ENCODE measurements around the gene CLRN2. TPM values are rescaled to one million over a fixed set of nuclear protein-coding genes. Genes with fewer than 3 reads are reported as not detected.

CLRN2 gene
- total RNA-seq, 1 experiment from 2014 or later = not detected

DNA sequence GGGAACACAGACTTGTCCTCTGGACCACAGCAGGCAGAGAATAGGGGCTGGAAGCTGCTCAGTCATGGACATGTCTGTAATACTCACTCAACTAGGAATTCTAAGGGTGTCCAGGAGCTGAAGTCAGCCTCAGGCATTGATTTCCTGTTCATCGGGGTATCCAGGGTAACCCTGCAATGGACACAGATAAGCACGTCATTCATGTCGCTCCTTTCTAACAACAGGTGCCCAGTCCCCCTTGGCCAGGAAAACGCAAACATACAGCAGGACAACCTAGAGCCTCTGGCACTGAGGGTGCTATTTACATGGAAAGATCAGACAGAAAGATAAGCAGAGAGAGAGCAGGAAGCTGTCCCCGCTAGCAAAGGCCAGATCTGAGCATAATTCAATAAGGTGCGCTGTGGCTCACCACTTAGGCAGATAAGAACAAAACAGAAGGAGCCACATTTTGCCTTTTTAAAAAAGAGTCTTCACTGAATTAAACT, 24.3 kb upstream of the CLRN2 start:
- no peak overlapping the region for H3K4me3 Mint-ChIP-seq
- no peaks in the 10 kb centered on the region for H3K27me3 Mint-ChIP-seq (ENCODE audit: low read depth)
- H3K9me3 Mint-ChIP-seq = no peaks in the 10 kb centered on the region
- TF ChIP-seq, protein P1, sequence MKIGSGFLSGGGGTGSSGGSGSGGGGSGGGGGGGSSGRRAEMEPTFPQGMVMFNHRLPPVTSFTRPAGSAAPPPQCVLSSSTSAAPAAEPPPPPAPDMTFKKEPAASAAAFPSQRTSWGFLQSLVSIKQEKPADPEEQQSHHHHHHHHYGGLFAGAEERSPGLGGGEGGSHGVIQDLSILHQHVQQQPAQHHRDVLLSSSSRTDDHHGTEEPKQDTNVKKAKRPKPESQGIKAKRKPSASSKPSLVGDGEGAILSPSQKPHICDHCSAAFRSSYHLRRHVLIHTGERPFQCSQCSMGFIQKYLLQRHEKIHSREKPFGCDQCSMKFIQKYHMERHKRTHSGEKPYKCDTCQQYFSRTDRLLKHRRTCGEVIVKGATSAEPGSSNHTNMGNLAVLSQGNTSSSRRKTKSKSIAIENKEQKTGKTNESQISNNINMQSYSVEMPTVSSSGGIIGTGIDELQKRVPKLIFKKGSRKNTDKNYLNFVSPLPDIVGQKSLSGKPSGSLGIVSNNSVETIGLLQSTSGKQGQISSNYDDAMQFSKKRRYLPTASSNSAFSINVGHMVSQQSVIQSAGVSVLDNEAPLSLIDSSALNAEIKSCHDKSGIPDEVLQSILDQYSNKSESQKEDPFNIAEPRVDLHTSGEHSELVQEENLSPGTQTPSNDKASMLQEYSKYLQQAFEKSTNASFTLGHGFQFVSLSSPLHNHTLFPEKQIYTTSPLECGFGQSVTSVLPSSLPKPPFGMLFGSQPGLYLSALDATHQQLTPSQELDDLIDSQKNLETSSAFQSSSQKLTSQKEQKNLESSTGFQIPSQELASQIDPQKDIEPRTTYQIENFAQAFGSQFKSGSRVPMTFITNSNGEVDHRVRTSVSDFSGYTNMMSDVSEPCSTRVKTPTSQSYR (CRISPR knock-in tag; IDR thresholded peaks at IDR 0.05) = no peak
- ChIA-PET POLR2A (no interaction called here), CTCF (no interaction called here)
- peaks cover 16% of the 10 kb centered on the region for H3K4me1 Mint-ChIP-seq
- no peak overlapping the region for H3K27ac Mint-ChIP-seq
- peaks cover 37% of the 10 kb centered on the region for H3K36me3 Mint-ChIP-seq
- ATAC-seq = no peak
- DNase-seq (ENCODE audit: low spot score) = no peak

DNA sequence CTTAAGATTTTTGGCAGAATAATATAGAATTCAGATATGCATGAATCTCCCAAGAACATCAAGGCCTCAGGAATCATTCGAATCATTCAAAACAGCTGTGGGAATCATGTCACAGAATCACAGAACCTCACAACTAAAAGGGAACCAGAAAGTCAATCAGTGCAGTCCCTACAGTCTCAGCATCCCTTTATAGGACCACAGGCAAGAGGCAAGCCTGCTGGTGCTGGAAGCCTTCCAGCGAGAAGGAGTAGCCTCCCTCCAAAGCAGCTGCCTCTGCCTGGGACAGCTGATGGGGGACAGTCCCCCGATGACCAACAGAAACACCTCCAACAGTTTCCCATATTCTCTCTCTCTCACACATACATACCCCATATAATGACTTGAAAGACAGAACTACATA, 23.8 kb upstream of the CLRN2 start:
- Mint-ChIP-seq H3K4me1 (peaks cover 16% of the 10 kb centered on the region), H3K27me3 (ENCODE audit: low read depth) (no peaks in the 10 kb centered on the region), H3K9me3 (no peaks in the 10 kb centered on the region), H3K27ac (no peak overlapping the region), H3K4me3 (no peak overlapping the region), H3K36me3 (peaks cover 34% of the 10 kb centered on the region)
- DNase-seq (ENCODE audit: low spot score) (no peak), ATAC-seq (no peak)
- ChIA-PET CTCF (no interaction called here), POLR2A (no interaction called here)
- TF ChIP-seq ETV6 (CRISPR knock-in tag; IDR thresholded peaks at IDR 0.05) = no peak

DNA sequence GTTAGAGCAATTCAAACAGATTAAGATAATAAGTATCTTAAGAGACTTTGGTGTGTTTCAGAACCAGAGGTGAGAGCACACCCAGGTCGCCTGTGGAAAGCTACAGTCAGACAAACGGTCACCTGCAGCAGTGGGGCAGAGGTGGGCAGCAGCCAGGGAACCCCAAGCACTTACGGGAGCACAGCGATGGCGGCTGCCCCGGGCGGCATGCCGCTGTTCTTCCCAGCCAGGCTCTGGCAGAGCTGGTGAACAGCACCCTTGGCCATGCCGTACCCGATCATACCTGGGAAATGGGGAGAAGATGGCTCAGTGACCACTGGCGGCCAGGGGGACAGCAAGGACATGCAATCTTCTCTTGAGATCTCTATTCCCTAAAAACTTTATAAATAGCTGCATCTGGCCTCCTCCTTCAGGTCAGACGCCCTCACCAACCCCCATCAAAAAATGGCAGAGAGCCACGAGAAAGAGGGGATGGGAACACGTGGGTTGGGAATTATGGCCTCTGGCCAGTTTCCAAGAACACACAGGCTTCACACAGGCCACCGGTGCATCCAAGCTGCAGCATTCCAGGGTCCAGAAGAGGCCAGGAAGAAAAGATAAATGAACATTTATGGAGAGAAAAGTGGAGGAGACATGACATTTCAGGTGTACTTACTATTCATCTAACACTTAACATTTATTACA, 22.8 kb upstream of the CLRN2 start:
- Mint-ChIP-seq H3K4me3 (no peak overlapping the region), H3K27ac (no peak overlapping the region), H3K27me3 (ENCODE audit: low read depth) (no peaks in the 10 kb centered on the region), H3K4me1 (peaks cover 16% of the 10 kb centered on the region), H3K36me3 (peaks cover 25% of the 10 kb centered on the region), H3K9me3 (no peaks in the 10 kb centered on the region)
- ChIA-PET POLR2A (interaction anchor here (0.5 kb wide), 1 partner anchor 231 kb away, joined by 4 read pairs; no protein-coding TSS in a partner anchor), CTCF (no interaction called here)
- TF ChIP-seq, protein P2, sequence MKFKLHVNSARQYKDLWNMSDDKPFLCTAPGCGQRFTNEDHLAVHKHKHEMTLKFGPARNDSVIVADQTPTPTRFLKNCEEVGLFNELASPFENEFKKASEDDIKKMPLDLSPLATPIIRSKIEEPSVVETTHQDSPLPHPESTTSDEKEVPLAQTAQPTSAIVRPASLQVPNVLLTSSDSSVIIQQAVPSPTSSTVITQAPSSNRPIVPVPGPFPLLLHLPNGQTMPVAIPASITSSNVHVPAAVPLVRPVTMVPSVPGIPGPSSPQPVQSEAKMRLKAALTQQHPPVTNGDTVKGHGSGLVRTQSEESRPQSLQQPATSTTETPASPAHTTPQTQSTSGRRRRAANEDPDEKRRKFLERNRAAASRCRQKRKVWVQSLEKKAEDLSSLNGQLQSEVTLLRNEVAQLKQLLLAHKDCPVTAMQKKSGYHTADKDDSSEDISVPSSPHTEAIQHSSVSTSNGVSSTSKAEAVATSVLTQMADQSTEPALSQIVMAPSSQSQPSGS (CRISPR knock-in tag; IDR thresholded peaks at IDR 0.05; ENCODE audit: borderline replicate concordance, low read depth) = no peak
- TF ChIP-seq ZNF138 (CRISPR knock-in tag; conservative IDR thresholded peaks at IDR 0.05) = no peak
- TF ChIP-seq SMAD4 (CRISPR knock-in tag; IDR thresholded peaks at IDR 0.05) = no peak
- no peak for TF ChIP-seq RORB (CRISPR knock-in tag; IDR thresholded peaks at IDR 0.05)
- TF ChIP-seq, protein P3, sequence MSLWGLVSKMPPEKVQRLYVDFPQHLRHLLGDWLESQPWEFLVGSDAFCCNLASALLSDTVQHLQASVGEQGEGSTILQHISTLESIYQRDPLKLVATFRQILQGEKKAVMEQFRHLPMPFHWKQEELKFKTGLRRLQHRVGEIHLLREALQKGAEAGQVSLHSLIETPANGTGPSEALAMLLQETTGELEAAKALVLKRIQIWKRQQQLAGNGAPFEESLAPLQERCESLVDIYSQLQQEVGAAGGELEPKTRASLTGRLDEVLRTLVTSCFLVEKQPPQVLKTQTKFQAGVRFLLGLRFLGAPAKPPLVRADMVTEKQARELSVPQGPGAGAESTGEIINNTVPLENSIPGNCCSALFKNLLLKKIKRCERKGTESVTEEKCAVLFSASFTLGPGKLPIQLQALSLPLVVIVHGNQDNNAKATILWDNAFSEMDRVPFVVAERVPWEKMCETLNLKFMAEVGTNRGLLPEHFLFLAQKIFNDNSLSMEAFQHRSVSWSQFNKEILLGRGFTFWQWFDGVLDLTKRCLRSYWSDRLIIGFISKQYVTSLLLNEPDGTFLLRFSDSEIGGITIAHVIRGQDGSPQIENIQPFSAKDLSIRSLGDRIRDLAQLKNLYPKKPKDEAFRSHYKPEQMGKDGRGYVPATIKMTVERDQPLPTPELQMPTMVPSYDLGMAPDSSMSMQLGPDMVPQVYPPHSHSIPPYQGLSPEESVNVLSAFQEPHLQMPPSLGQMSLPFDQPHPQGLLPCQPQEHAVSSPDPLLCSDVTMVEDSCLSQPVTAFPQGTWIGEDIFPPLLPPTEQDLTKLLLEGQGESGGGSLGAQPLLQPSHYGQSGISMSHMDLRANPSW (CRISPR knock-in tag; conservative IDR thresholded peaks at IDR 0.05; ENCODE audit: low read depth) = no peak
- TF ChIP-seq, protein P4, sequence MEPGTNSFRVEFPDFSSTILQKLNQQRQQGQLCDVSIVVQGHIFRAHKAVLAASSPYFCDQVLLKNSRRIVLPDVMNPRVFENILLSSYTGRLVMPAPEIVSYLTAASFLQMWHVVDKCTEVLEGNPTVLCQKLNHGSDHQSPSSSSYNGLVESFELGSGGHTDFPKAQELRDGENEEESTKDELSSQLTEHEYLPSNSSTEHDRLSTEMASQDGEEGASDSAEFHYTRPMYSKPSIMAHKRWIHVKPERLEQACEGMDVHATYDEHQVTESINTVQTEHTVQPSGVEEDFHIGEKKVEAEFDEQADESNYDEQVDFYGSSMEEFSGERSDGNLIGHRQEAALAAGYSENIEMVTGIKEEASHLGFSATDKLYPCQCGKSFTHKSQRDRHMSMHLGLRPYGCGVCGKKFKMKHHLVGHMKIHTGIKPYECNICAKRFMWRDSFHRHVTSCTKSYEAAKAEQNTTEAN (CRISPR knock-in tag; IDR thresholded peaks at IDR 0.05) = no peak
- no peak for TF ChIP-seq CBFB (CRISPR knock-in tag; IDR thresholded peaks at IDR 0.05; ENCODE audit: low read depth)
- no peak for TF ChIP-seq FOXK1 (CRISPR knock-in tag; IDR thresholded peaks at IDR 0.05)
- TF ChIP-seq, protein P5, sequence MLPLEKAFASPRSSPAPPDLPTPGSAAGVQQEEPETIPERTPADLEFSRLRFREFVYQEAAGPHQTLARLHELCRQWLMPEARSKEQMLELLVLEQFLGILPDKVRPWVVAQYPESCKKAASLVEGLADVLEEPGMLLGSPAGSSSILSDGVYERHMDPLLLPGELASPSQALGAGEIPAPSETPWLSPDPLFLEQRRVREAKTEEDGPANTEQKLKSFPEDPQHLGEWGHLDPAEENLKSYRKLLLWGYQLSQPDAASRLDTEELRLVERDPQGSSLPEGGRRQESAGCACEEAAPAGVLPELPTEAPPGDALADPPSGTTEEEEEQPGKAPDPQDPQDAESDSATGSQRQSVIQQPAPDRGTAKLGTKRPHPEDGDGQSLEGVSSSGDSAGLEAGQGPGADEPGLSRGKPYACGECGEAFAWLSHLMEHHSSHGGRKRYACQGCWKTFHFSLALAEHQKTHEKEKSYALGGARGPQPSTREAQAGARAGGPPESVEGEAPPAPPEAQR (CRISPR knock-in tag; IDR thresholded peaks at IDR 0.05) = no peak
- TF ChIP-seq, protein P6, sequence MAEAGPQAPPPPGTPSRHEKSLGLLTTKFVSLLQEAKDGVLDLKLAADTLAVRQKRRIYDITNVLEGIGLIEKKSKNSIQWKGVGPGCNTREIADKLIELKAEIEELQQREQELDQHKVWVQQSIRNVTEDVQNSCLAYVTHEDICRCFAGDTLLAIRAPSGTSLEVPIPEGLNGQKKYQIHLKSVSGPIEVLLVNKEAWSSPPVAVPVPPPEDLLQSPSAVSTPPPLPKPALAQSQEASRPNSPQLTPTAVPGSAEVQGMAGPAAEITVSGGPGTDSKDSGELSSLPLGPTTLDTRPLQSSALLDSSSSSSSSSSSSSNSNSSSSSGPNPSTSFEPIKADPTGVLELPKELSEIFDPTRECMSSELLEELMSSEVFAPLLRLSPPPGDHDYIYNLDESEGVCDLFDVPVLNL (CRISPR knock-in tag; IDR thresholded peaks at IDR 0.05; ENCODE audit: borderline replicate concordance, low read depth) = no peak
- TF ChIP-seq ZNF219 (CRISPR knock-in tag; IDR thresholded peaks at IDR 0.05; ENCODE audit: borderline replicate concordance) = no peak
- ATAC-seq (no peak), DNase-seq (ENCODE audit: low spot score) (no peak)
